Measurements from ENCODE around the gene HNRNPC.

- TF ChIP-seq CTCF (conservative IDR thresholded peaks at IDR 0.05) (no peak), ZFX (IDR thresholded peaks at IDR 0.05) (no peak)
These were observed 65.6 kb downstream of the HNRNPC start for GRCh38 chr14:21203470-21204166.
